ENCODE data around the gene TRIM31. TPM values are rescaled to one million over a fixed set of nuclear protein-coding genes. Genes with fewer than 3 reads are reported as not detected.
A peak's percentile ranks its signal among the peaks of the same experiment; 100 is the strongest.
"Not testable (repeated sequence)": the region's sequence is repeated elsewhere in the genome, so short reads cannot be mapped to it uniquely, and the experiment has no call there.

Gene TRIM31
- total RNA-seq, 1 donor = not detected

DNA sequence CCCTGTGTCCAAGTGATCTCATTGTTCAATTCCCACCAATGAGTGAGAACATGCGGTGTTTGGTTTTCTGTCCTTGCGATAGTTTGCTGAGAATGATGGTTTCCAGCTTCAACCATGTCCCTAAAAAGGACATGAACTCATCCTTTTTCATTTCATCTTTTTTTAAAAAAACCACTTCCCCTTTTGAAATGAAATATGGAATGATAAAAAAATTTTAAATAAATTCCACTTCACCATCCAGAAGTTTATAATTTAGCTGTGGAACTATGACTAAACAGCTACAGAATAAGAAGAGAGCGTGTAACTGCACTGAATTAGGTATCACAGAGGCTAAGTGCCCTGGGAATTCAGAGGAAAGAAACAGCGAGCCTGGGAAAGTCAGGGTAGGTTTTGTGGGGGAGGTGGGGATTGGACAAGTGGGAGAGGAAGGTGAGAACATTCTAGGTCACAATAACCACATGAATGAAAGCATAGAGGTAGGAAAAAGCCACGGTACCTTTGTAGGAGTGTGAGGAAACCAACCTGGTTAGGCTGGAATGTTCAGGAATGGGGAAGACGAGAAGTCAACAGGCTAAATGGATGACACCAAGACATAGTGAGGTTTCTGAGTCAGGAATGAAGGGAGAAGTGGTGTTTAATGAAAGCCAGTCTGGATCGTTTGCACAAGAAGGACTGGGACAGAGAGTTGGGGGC lies 37.1 kb upstream of the TRIM31 start:
- no peak for DNase-seq (ENCODE audit: low read depth in 2 of 3, low spot score in 2 of 3)

DNA sequence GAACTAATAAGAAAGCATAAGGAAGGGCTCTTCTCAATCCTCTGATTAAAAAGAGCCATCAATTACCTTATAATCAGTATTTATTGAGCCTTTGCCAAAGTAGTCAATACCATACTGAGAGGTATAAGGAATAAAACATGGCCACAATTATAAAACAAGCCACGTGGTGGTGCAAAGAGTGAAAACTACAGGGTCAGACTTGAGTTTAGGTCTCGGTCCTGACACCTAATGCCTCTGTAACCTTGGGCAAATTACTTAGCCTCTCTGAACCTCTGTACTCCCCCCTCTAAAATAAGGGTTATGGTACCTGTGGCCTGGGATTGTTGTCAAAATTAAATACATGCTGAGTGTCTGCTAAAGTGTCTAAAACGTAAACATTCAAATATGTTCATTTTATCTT lies 36.3 kb upstream of the TRIM31 start:
- no peak for DNase-seq (ENCODE audit: low read depth in 2 of 3, low spot score in 2 of 3)

DNA sequence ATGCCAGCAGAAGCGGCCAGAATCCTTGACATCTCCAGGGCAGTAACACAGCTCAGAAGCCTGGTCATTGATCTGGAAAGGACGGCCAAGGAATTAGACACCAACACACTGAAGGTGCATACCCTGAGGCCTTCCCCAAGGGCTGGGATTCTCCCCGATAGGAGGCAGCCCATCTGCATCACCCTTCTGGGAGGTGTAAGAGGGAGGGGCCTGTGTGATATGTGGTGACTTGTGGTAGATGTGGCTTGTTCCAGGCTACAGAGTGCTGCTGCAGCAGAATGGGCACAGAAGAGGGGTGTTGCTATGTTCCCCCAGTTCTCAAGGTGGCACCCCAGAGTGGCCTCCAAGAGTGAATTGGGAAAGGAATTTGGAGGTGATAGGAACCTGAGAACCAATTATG lies 34.2 kb upstream of the TRIM31 start:
- DNase-seq (ENCODE audit: low read depth in 2 of 3, low spot score in 2 of 3) = no peak

DNA sequence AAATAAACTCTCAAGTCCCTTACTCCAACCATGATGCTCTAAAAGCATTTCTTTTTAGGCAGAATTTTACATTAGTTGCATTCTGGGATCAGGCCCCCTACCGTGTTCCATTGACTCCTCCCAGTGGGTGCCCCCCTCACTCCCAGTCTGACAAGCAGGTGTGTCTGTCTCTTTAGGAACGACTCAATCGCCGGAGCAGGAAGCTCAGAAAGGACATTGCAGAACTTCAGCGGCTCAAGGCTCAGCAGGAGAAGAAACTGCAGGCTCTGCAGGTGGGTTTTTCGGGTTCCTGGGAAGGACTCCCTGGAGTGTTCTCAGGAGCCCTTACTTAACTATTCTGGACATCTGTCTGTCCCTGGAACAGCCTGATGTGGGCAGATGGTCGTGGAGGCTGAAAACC lies 32.9 kb upstream of the TRIM31 start:
- DNase-seq (ENCODE audit: low read depth in 2 of 3, low spot score in 2 of 3) = no peak

DNA sequence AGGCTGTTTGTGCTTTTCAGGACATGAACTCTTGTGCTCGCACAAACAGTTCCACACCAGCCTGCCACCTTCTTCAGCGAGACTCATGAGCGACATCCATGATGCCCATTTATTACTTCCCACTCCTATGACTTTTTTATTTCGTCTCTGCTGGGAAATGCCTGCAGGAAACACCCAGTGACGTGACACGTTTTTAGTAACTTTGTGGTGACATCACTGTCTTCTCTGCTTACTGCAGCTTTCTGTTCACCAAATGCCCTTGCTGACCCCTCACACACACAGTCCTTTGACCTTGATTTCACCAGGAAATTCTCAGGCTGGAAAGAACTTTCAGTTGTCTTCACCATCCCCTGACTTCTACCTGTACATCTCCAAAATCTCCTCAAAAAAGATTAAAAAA lies 31.9 kb upstream of the TRIM31 start:
- no peak for DNase-seq (ENCODE audit: low read depth in 2 of 3, low spot score in 2 of 3)

DNA sequence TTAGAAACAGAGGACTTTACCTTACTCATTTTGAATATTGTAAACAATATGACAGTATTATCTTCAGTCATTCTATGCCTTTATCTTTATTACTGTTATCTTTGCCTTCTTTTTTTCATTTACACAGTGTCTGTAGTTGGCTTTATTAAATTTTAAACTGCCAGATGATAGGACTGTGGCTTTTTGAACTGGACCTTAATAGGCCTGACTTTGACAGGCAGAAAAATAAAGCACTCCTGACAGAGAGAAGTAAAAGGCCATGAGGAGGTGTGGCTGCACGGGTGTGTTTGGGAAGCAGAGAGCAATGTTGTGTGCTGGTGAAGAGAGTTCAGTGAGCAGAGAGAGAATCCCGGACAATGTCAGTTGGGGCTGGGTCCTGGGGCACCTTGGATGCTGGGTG lies 30.9 kb upstream of the TRIM31 start:
- no peak for DNase-seq (ENCODE audit: low read depth in 2 of 3, low spot score in 2 of 3)

DNA sequence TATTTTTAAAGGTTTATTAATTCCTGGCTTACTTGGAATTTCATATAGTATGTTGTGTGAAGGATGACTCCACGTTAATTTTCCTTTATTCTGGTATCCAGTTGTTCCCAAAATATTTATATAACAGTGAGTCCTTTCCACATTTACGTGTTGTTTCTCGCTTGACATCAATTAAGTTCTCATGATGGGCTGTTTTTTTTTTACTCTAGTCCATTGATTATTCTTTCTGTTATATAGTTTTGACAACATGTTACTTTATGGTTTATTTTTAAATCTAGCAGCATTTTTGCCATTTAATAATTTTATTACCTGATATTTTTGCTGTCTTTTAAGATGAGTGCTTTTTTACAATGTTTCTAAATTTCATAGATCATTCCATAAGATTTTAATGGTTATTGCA lies 29.8 kb upstream of the TRIM31 start:
- no peak for DNase-seq (ENCODE audit: low read depth in 2 of 3, low spot score in 2 of 3)

DNA sequence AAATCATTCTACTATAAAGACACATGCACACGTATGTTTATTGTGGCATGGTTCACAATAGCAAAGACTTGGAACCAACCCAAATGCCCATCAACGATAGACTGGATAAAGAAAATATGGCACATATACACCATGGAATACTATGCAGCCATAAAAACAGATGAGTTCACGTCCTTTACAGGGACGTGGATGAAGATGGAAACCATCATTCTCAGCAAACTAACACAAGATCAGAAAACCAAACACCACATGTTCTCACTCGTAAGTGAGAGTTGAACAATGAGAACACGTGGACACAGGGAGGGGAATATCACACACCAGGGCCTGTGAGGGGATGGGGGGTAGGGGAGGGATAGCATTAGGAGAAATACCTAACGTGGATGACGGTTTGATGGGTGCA lies 27.4 kb upstream of the TRIM31 start:
- DNase-seq (ENCODE audit: low read depth in 2 of 3, low spot score in 2 of 3) = not testable (repeated sequence)

DNA sequence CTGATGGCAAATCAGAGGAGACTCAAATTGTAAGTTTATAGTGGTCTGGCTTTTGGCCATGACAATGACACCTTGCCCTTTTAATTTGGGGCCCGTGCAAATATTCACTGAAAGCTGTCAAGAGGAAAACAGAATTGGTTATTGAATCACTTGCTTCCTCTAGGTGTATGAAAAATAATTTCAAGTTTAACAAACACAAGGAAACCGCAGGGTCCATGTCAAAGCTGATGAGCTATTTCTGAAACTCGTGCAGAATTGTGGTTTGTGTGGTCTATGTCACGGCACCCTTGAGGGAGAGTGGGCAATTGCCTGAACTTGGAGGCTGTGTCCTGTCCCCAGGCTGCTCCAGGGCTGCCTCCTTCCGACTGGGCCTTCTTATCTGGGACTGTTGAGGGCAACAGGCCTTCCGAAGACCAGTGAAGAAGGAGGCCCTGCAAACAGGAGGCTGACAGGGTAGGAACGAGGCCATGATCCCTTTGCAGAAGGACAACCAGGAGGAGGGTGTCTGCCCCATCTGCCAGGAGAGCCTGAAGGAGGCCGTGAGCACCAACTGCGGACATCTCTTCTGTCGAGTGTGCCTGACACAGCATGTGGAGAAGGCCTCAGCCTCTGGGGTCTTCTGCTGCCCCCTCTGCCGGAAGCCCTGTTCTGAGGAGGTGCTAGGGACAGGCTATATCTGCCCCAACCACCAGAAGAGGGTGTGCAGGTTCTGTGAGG lies 23.8 kb upstream of the TRIM31 start:
- no peak for DNase-seq (ENCODE audit: low read depth in 2 of 3, low spot score in 2 of 3)

DNA sequence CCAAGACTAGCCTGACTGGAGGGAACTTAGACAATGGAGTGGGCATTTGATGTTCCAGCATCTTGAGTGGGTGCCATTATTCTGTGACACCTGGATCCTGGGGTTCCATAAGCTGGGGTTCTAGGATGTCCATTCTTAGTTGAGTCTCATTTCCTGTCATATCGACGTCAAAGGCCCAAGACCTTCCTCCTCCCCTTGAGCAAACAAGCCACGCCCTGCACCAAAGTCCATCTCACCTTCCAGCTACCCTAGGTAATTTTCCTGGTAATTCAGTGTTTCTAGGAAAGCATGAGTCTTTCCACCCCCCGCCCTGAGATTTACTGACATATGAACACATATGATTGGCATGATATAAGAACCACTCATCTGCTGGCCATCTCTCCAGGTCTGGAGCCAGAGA lies 22.9 kb upstream of the TRIM31 start, which contains the start of gene TRIM40:
TSS of gene TRIM40 (plus strand) at position 384 of the 400 bp plus-strand sequence. CDS start 897 bp downstream, outside the sequence.
- no peak for DNase-seq (ENCODE audit: low read depth in 2 of 3, low spot score in 2 of 3)

DNA sequence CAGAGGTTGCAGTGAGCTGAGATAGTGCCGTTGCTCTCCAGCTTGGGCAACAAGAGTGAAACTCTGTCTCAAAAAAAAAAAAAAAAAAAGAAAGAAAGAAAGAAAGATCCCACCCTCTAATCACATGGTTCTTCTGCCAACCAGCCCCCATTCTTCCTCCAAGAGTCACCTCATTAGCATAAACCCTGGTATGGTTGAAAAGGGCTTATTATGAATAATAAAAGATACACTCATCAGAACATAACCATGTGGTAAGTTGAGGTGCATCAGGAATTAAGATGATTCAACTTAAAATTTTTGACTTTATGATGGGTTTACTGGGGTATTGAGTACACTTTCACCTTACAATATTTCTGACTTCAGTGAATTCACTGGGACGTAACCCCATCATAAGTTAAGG lies 22.3 kb upstream of the TRIM31 start:
- DNase-seq (ENCODE audit: low read depth in 2 of 3, low spot score in 2 of 3) = no peak

DNA sequence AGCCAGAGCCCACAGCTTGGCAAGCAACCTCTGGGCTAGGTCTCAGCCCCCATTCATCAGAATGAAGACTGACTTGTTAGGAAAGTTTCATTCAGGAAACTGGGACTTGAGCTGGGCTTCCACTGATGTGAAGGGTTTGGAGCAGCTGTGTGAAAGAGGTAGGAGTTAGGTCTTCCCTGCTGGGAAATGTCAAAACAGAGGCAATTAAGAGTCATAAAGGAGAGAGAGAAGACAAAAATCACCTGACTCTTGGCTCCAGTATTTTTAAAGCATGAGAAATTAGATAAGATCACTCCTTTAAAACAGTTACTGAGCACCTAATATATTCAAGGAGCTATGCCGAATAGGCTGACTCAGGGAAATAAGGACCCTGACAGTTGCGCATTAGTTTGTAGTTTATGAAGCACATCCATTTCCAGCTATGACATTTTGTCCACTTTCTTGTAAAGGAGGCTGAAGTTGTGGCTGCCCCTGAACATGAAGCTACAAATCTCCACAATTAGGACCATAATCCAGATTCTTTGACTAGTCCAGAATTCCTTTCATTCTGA lies 19.1 kb upstream of the TRIM31 start:
- DNase-seq (ENCODE audit: low read depth in 2 of 3, low spot score in 2 of 3) = no peak

DNA sequence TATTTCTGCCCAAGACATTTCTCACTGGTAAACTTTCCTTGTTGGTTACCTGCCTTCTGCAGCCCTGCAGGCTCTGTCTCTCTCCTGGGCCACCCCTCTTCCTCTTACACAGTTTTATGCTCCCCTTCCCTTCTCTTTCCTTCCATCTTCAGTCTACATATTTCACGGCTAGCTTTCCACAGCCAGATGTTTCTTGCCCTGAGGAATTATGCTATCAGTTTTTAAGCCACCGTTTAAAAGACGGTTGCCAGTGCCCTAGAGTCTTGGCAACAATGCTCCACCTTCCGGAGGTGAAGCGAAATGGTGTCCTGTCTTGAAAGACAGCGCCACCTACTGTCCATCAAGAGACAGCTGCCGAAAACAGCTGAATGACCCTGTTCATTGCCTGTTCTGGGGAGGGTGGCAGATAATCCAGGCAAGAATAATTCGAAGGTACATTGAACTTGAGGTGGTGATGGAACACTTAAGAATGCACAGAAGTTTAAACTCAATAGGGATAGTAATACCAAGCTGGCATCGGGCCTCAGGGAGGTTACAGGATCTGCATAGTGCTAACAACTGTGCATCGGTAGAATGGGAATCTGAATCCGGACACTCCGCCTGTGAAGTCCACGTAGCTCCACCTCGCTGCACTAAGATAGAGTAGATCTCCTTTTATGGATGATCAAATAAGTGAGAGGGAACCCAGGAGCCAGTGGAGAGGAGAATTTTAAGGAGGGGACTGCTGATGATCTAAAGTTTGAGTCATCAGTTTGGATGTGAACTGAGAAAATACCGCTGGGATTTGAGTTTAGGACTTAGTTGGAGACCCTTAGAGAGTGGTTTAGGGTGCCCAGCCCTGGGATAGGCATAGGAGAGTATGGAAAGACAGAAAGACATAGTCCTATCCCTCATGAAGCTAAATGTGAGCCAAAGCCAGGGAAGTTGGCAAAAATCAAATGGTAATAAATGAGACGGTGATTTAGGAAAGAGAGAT lies 18.3 kb upstream of the TRIM31 start:
- peak; percentile 65 to 89 (median 81) for DNase-seq (ENCODE audit: low read depth in 2 of 3, low spot score in 2 of 3)

DNA sequence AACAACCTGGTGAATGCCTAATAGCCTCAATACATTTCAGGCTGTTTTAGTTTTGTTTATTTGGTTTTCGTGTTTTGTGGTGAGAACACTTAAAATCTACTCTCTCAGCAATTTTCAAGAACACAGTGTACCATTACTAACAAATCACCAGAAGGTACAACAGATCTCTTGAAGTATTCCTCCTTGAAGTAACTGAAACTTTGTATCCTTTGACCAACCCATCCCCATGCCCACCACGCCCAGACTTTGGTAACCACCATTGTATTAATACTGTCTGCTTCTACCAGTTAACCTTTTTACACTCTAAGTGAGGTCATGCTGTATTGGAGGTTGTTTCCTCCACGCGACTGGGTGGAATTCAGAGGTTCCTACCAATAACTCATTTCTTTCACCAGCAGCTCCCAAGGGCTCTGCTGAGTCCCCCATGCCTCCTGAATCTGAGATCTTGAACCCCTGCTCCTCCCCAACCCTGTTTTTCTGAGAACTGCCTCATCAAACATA lies 17.3 kb upstream of the TRIM31 start:
- no peak for DNase-seq (ENCODE audit: low read depth in 2 of 3, low spot score in 2 of 3)

DNA sequence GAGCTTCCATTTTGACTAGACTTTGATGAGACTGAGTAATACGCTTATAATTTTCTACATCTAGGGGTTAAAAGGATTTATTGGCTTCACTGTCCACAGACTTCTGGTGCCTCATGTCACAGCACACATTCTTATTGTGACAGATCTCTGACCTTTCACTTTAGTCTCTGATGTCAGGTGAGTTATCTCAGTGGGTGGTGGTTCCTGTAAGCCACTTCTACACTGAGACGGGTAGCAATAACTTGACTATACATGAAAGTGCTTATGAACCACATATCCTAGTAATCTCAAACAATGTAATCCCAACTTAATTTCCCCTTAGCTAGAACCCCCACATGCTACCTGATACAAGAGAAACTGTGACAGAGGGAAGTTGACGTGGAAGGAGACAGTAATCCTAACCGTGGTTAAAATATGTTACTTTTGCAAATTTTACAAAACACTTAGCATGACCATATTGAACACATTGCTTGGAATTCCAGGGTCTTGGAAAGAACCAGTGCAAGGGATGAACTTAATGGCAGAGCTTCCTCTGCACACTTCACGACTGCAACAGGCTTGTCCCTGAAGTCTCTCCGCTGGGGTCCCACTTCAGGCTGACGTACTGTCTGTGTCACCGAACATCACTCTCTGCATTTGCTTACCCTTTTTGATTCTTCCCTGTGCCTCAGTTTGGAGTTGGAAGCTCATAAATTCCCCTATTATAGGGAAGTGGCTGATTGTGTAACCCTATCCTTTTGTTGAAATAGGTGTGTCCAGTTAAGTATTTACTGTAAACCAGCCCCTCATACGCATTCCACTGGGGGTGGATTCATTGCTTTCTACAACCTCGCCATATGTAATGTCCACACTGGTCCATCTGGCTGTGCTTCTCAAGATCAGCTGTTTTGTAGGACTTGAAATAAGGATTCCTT lies 16.6 kb upstream of the TRIM31 start:
- no peak for DNase-seq (ENCODE audit: low read depth in 2 of 3, low spot score in 2 of 3)

DNA sequence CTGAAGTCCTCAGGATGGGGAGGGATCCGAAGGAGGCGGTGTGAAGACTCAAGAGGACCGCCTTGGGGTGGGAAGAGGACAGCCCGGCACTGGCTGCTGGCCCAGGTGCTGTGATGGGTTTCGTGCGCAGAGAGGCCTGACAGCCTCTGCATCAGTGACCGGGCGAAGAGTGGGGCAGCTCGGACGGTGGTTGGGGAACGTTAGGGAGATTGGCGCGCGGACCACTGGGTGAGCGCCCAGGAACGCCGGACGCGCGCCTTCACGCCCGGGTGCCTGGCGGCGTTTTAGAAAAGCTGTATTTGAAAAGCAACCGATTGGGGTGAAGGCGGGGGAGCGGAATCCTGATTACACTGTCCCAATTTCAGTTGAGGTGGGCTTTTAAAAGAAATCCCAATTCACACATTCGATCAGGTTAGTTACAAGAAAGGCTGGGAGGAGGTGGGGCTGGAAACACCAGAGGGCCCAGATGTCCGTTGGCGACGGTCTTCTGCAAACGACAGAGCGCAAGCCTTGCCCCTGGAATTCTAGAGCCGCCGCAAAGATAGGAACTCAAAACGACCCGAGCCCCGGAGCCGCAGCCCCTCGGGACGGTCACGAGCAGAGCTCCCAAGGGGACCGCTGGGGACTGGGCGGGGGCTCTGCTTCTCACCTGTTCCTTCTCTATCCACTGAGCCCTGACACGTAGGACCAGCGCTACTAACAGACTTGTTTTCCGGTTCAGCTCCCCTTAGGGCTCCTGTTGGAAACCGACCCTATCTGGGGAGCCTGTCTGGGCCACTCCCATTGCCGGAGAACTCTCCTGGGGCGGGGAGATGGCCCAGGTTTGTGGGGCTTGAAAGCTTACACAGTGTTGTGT lies 14.6 kb upstream of the TRIM31 start:
- no peak for DNase-seq (ENCODE audit: low read depth in 2 of 3, low spot score in 2 of 3)

DNA sequence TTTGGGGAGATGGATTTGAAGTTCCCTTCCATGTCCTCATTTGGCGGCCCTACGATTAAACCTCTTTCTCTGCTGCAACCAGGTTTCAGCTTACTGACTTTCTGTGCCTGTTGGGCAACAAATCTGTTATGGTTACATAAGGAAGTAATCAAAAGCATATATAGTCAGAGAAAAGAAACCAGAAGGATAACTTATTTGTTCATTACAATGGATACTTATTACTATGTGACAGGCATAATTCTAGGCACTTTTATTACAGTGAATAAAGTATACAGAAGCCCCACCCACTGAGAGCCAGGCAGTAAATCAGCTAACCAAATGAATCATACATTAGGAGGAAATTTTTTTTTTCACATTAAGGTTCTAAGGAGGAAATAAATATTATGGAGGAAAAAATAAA lies 9.6 kb upstream of the TRIM31 start:
- DNase-seq (ENCODE audit: low read depth in 2 of 3, low spot score in 2 of 3) = no peak

DNA sequence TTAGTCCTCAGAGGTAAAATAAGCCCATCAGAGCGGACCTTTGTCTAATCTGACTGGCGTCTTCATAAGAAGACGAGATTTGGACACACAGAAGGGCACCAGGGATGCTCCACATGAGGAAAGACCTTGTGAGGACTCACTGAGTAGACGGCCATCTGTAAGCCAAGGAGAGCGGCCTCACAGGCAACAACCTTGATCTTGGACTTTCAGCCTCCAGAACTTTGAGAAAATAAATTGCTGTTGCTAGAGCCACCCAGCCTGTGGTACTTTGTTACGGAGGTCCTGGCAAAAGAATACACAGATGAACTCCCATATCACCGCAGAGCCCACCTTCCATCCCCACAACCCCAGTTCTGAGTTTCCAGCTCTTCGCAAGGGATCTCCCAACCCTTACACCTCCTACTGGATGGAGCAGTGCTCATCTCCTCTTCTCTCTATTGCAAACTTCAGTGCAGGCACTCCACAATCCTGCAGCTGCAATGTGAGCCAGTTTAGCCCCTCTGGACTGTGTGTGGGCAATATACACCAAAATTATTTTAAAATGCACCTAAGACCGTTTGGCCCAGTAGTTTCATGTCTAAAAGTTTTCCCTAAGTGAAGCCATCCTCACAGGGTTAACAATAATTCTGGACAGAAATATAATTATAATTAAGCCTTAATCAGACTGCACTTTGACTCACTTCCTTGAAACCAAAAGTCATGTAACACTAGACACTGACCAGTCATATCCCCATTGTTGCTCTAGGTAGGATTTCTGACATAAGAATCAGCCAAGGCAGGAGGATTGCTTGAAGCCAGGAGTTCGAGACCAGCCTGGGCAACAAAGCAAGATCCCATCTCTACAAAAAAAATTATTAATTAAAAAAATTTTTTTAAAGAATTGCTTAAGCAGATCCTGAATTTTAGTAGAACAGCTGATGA lies 8.8 kb upstream of the TRIM31 start:
- no peak for DNase-seq (ENCODE audit: low read depth in 2 of 3, low spot score in 2 of 3)

Measured in hematopoietic multipotent progenitor cell (in vitro differentiated cells).